ENCODE data around the gene WDR17.

DNA sequence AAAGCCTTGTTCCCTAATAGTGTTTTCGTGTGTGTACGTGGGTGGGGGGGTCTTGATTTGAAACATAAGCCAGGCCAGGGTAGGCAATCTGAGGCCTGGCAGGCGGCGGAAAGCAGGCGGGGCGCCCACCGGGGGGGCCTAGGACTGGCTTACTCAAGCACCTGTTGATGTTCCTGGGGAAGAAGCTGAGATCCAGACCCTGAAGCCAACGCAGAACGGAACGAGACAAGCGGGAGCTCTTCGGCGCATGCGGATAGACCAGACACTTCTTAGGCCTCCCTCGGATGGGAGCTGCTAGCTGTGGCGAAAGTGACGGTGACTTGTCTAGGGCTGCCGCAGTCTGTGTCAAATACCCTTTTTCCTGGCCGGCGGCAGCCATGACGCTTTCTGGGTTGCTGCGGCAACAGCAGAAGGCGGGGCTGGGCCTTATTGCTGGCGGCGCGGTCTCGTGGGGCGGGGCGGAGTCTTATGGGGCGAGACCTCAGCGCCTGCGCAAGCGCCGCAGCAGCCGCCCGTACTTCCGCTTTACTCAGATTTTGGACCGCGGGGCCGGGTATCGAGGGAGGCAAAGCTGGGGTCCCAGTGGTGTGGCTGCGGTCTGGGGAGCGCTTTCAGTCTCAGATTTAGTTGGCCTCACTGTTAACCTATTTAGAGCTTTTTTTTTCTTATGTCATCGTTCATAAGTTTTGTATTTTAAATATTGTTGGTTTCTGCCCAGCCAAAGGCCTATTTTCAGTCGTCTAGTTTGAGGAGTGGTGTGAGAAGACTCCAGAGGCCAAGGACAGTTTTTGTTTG lies 129.7 kb downstream of the WDR17 start, which contains the start of gene SPATA4:
- TF ChIP-seq POLR2A (IDR thresholded peaks at IDR 0.05; ENCODE audit: low read length) (peak; percentile 54), GATA1 (IDR thresholded peaks at IDR 0.05; ENCODE audit: low read depth, low read length) (no peak)

Measured in erythroblast (primary cell).